ENCODE data around the gene SLC16A10. TPM values are rescaled to one million over a fixed set of nuclear protein-coding genes. Genes with fewer than 3 reads are reported as not detected.

Gene SLC16A10
- total and polyA plus RNA-seq, 2 experiments from 2014 or later: 12.1 to 30.9 TPM

DNA sequence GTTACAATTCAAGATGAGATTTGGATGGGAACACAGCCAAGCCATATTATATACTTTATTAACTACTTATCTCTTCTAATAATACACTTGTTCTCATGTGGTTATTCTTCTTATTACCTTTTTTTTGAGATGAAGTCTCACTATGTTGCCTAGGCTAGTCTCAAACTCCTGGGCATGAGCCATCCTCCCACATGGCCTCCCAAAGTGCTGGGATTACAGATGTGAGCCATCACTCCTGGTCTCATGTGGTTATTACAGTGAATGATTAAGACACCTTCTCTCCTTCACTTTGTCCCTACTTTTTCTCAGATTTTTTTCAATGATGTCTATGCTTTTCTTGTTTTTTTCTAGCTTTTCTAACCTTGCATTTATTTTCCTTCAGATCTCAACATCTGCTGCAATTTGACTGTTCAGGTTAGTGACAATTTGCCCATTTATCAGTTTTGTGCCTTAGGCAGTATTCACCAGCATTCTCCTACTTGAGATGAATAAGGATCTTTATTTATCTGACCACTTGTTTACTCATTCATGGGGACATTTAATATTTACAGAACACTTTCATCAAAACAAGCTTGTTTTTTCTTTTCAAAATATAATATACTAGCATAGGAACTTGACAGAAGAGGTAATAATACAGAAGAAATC, 105.7 kb downstream of the SLC16A10 start:
- H4K20me1 ChIP-seq (replicated peaks; ENCODE audit: insufficient read depth): no peaks in the 10 kb centered on the region; the same call in 1 of the 2 replicates
- no peaks in the 10 kb centered on the region for H3K79me2 ChIP-seq (replicated peaks; ENCODE audit: insufficient read depth)
- no peak overlapping the region for H2AFZ ChIP-seq
- no peak overlapping the region for H3K27ac ChIP-seq (ENCODE audit: low read depth)
- H3K9me3 Mint-ChIP-seq: peaks cover 28% of the 10 kb centered on the region
- H3K4me3 ChIP-seq: no peak overlapping the region
- H3K27me3 Mint-ChIP-seq (ENCODE audit: insufficient read depth, low read depth, poor library complexity): no peaks in the 10 kb centered on the region
- no peaks in the 10 kb centered on the region for H3K9me2 ChIP-seq (ENCODE audit: insufficient read depth)
- H3K36me3 ChIP-seq (ENCODE audit: insufficient read depth): peaks cover 5% of the 10 kb centered on the region; the same call in 1 of the 2 replicates
- no peak for ATAC-seq
- TF ChIP-seq NANOG (IDR thresholded peaks at IDR 0.05; ENCODE audit: borderline replicate concordance) (no peak), POLR2AphosphoS5 (IDR thresholded peaks at IDR 0.05; ENCODE audit: low read depth) (no peak), EZH2phosphoT487 (IDR thresholded peaks at IDR 0.05; ENCODE audit: unreplicated experiment) (no peak), EZH2 (IDR thresholded peaks at IDR 0.05; ENCODE audit: low read depth, unreplicated experiment) (no peak), REST (IDR thresholded peaks at IDR 0.05; ENCODE audit: unreplicated experiment) (no peak), STAT1 (IDR thresholded peaks at IDR 0.05; ENCODE audit: unreplicated experiment) (no peak)
- no peaks in the 10 kb centered on the region for H3K4me1 ChIP-seq (ENCODE audit: insufficient read depth)
- H3K27ac Mint-ChIP-seq: no peak overlapping the region
- H3K4me2 ChIP-seq: no peak overlapping the region
- H3K36me3 Mint-ChIP-seq (ENCODE audit: low read depth): peaks cover 28% of the 10 kb centered on the region; the same call in 2 of the 3 replicates
- no peaks in the 10 kb centered on the region for H3K27me3 ChIP-seq (ENCODE audit: insufficient read depth)
- no peaks in the 10 kb centered on the region for H3F3A ChIP-seq (replicated peaks; ENCODE audit: low read depth)
- H3K4me3 Mint-ChIP-seq: no peak overlapping the region
- H3K4me1 Mint-ChIP-seq: no peaks in the 10 kb centered on the region; the same call in 2 of the 3 replicates
- no peak for DNase-seq (ENCODE audit: low spot score)

DNA sequence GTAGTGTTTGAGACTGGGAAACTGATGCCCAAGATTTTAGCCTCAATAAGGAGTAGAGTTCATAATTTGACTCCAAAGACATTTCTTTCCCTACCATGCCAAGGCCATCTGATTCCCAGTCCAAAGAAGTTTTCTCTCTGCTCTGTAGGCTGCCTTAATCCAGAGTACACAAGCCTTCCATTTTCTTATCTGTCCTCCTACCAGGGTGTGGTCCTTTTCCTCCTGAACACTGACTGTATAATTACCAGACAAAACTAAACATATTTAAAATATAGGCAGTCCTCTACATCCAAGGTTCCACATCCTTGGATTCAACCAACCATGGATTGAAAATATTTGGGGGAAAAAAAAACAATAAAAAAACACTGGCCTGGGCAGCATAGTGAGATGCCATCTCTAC, 108.4 kb downstream of the SLC16A10 start:
- Mint-ChIP-seq H3K9me3 (peaks cover 17% of the 10 kb centered on the region), H3K4me3 (no peak overlapping the region), H3K4me1 (peaks cover 3% of the 10 kb centered on the region; the same call in 2 of the 3 replicates)

More for the DNA sequence above, 108.4 kb downstream of the SLC16A10 start:
- no peak for TF ChIP-seq ZNF331 (CRISPR knock-in tag; IDR thresholded peaks at IDR 0.05; ENCODE audit: low read depth)
- TF ChIP-seq ZNF462 (CRISPR knock-in tag; IDR thresholded peaks at IDR 0.05): no peak
- TF ChIP-seq CTCF (conservative IDR thresholded peaks at IDR 0.05; ENCODE audit: low read depth in 2 of 2): no peak
- Histone ChIP-seq H2AFZ (no peak overlapping the region), H3K4me1 (ENCODE audit: insufficient read depth) (no peaks in the 10 kb centered on the region), H3K4me2 (no peak overlapping the region), H3K27ac (ENCODE audit: low read depth) (no peak overlapping the region), H3K27me3 (ENCODE audit: insufficient read depth) (no peaks in the 10 kb centered on the region), H3K9me2 (ENCODE audit: insufficient read depth) (no peaks in the 10 kb centered on the region), H3F3A (replicated peaks; ENCODE audit: low read depth) (no peaks in the 10 kb centered on the region), H4K20me1 (replicated peaks; ENCODE audit: insufficient read depth) (no peaks in the 10 kb centered on the region; the same call in 1 of the 2 replicates), H3K4me3 (no peak overlapping the region), H3K36me3 (ENCODE audit: insufficient read depth) (peaks cover 1% of the 10 kb centered on the region; the same call in 1 of the 2 replicates), H3K79me2 (replicated peaks; ENCODE audit: insufficient read depth) (no peaks in the 10 kb centered on the region)
- H3K27me3 Mint-ChIP-seq (ENCODE audit: insufficient read depth, low read depth, poor library complexity): no peaks in the 10 kb centered on the region
- DNase-seq (ENCODE audit: low spot score) (no peak), ATAC-seq (no peak)
- peaks cover 12% of the 10 kb centered on the region; the same call in 2 of the 3 replicates for H3K36me3 Mint-ChIP-seq (ENCODE audit: low read depth)
- H3K27ac Mint-ChIP-seq: no peak overlapping the region

Measured in GM23338 (cell line).